ENCODE measurements around the gene RGS9BP. TPM values are rescaled to one million over a fixed set of nuclear protein-coding genes. Genes with fewer than 3 reads are reported as not detected.
"Not testable (repeated sequence)": the region's sequence is repeated elsewhere in the genome, so short reads cannot be mapped to it uniquely, and the experiment has no call there.

Gene RGS9BP
- total RNA-seq, 1 experiment from 2014 or later, result 0.18 TPM

DNA sequence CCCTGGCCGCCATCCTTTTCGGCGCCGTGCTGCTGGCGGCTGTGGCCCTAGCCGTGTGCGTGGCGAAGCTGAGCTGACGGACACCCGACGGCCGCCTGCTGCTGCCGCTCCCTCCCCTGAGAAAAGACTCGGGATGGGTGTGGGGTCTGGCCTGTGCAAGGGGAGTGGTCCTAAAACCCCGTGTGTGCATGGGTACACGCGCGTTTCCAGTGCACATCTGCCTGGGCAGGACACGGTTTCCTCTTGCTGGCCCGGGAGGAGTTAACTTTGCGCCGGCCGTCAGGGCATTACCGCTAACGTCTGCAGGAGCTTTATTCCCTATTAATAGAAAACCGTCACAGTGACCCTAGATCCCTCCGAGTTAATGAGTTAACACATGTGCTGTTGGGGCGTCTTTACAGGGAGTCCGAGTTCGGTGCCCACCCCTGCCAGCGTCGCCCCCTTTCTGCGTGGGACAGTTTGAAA, 1.3 kb downstream of the RGS9BP start:
- no peaks in the 10 kb centered on the region for H3K9me3 ChIP-seq (replicated peaks)
- H3K27me3 ChIP-seq, result no peaks in the 10 kb centered on the region
- peak in 1 of 2 experiments; percentile 41 for DNase-seq
- peaks cover 16% of the 10 kb centered on the region for H3K4me1 ChIP-seq
- no peaks in the 10 kb centered on the region for H3K36me3 ChIP-seq
- no peak overlapping the region for H3K27ac ChIP-seq
- peak overlapping the region; percentile 19 for H3K4me3 ChIP-seq

DNA sequence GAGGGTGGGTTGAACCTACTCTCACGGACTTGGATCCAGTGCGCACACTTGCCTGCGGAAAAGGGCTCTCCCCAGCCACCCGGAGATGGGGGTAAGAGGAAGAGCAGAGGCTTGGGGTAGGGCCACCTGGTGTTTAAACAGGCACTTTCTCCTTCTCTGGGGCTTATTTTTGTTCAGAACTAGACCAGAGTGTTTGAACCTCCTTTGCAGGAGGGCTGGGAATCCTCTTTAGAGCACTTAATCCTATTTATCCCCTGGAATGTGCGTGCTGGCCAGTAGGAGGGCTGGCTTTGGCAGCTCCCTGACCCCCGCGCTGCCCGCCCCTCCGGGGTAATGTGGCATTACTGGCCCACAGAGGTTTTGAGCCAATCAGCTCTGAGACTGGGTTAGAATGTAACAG, 2.0 kb downstream of the RGS9BP start:
- H3K36me3 ChIP-seq, result no peaks in the 10 kb centered on the region
- H3K27me3 ChIP-seq, result no peaks in the 10 kb centered on the region
- H3K27ac ChIP-seq, result no peak overlapping the region
- H3K4me3 ChIP-seq, result peak overlapping the region; percentile 19
- no peaks in the 10 kb centered on the region for H3K9me3 ChIP-seq (replicated peaks)
- H3K4me1 ChIP-seq, result peaks cover 16% of the 10 kb centered on the region
- peak; percentile 92 to 93 for DNase-seq

DNA sequence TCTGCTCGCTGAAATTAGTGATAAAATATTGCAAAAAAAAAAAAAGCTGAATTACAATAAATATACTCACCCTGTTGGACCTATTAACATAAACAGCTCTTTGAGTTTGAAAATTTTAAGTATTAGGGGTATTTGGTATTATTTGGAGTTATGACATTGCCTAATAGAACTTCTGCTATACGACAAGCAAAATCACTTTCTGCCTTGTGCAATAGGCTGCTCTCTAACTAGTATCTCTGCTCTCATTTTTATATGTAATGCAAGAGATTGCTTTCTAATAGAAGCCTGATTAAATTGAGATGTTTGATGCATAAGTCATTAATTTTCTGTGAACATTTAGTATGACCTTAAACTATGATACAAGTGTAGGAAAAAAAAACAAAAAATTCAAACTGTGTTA, 5.3 kb downstream of the RGS9BP start:
- DNase-seq, result no peak
- Histone ChIP-seq H3K36me3 (no peaks in the 10 kb centered on the region), H3K4me3 (no peak overlapping the region), H3K9me3 (replicated peaks) (no peaks in the 10 kb centered on the region), H3K27me3 (no peaks in the 10 kb centered on the region), H3K27ac (no peak overlapping the region), H3K4me1 (peaks cover 16% of the 10 kb centered on the region)

DNA sequence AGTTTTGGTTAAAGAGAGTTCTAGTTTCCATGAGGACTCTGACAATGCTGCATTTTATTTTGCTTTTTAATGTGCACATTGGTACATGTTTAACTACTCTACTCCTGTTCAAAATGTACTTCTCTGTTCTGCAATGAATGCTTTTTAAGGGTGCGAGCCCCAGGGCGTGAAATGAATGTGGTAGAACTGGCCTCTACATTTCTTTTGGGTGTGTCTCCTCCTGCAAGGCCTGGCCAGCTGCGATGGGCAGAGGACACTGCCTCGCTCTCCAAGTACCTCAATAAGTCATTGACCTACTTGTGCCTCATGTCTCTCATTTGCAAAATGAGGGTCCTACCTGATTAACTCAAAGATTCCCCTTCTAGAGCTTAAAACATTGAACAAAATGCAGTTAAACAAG, 6.7 kb downstream of the RGS9BP start:
- no peak overlapping the region for H3K4me3 ChIP-seq
- H3K4me1 ChIP-seq, result peaks cover 9% of the 10 kb centered on the region
- no peak for DNase-seq
- H3K9me3 ChIP-seq (replicated peaks), result no peaks in the 10 kb centered on the region
- H3K36me3 ChIP-seq, result no peaks in the 10 kb centered on the region
- no peaks in the 10 kb centered on the region for H3K27me3 ChIP-seq
- H3K27ac ChIP-seq, result no peak overlapping the region

DNA sequence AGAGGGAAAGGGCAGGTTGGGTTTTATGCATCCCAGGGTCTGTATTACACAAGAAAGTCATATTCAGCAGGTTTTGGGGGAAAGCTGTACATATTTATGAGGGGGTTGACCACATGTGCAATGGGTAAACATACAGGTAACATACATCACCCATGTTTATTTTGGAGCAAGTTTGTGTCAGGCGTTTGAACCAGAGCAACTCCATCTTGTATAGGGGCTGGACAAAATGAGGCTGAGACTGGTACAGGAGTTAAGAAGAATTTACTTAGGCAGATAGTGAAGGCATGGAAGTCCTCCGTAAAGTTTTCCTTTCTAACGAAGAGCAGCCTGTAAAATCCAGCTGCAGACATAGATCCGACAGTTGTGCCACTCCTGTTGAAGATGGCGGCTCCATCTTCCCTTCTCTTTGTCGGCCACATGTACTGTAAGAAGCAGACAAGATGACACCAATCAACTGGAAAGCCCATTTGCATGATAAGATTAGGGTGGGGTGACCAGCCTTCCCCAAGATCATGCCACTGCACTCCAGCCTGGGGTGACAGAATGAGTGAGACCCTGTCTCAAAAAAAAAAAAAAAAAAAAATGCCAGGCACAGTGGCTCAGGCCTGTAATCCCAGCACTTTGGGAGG, 11.3 kb downstream of the RGS9BP start:
- H3K4me3 ChIP-seq, result no peak overlapping the region
- H3K27ac ChIP-seq, result no peak overlapping the region
- peaks cover 3% of the 10 kb centered on the region for H3K4me1 ChIP-seq
- no peaks in the 10 kb centered on the region for H3K27me3 ChIP-seq
- no peaks in the 10 kb centered on the region for H3K9me3 ChIP-seq (replicated peaks)
- no peaks in the 10 kb centered on the region for H3K36me3 ChIP-seq
- DNase-seq, result no peak

DNA sequence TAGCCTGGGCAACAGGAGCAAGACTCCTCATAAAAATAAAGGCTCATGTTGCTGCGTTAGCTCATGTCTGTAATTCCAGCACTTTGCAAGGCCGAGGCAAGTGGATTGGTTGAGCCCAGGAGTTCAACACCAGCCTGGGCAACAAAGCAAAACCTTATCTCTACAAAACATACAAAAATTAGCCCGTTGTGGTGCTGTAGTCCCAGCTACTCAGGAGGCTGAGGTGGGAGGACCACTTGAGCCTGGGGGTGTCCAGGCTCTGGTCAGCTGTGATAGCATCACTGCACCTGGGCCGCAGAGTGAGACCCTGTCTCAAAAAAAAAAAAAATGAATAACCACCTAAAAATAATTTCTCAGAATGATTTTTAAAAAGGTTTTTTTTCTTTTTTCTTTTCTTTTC, 12.0 kb downstream of the RGS9BP start:
- no peak overlapping the region for H3K4me3 ChIP-seq

DNA sequence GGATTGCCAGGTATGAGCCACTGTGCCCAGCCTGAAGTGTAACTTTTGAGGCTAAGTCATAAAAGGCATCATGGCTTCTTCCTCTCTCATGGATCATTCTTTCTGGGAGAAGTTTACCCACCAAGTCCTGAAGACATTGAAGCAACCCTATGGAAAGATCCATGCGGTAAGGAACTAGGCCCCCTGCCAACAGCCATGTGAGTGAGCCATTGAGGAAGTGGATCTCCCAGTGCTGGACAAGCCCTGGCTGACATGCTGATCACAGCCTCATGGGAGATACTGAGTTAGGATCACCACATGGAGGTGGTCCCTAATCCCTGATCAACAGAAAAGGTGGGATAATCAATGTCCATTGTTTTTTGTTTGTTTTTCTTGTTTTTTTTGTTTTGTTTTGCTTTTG, 12.7 kb downstream of the RGS9BP start:
- Histone ChIP-seq H3K27me3 (no peaks in the 10 kb centered on the region), H3K4me3 (no peak overlapping the region), H3K9me3 (replicated peaks) (no peaks in the 10 kb centered on the region), H3K4me1 (peaks cover 3% of the 10 kb centered on the region), H3K27ac (no peak overlapping the region), H3K36me3 (no peaks in the 10 kb centered on the region)
- DNase-seq, result no peak

More for the DNA sequence above, 12.0 kb downstream of the RGS9BP start:
- Histone ChIP-seq H3K27ac (no peak overlapping the region), H3K4me1 (peaks cover 3% of the 10 kb centered on the region), H3K27me3 (no peaks in the 10 kb centered on the region), H3K36me3 (no peaks in the 10 kb centered on the region), H3K9me3 (replicated peaks) (no peaks in the 10 kb centered on the region)
- DNase-seq, result no peak

DNA sequence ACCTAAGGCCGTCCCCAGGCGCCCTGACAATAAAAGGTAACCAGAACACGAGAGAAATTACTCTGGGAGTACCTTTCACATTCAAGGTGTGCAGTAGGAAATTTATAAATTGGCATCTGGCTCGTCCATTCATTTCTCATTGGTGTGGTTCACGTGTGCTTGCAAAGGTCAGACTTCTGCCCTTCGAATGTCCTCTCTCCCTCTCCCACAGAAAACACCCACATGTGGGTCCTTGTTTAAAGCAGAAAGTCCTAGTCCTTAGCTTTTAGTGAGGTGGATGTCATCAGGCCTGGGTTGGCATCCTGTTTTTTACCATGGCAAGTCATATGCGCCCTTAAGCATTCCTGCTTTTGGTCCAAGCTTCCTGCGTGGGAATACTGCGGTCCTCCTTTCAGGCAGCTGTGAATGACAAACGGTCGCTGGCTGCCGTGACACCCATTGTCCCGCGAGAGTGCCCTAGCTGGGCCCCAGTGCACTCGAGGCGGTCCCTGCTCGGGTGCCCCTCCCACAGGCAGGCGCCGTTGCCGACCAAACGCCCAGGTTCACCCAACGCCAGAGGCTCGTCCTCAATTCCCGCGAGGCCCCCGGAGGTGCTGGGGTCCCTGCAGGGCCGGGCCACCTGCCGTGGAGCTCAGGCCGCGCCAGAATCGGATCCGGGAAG, 15.8 kb downstream of the RGS9BP start, which contains the start of gene NUDT19:
NUDT19 (plus strand) TSS at position 531 of the 661 bp plus-strand sequence. CDS start 140 bp downstream, outside the sequence.
- peak; percentile 91 to 92 for DNase-seq
- Histone ChIP-seq H3K27ac (peak within 1 kb of the TSS; percentile 60), H3K4me3 (peak within 1 kb of the TSS; percentile 68), H3K4me1 (peaks cover 3% of the 10 kb centered on the region), H3K36me3 (peaks cover 2% of the 10 kb centered on the region; the same call in 1 of the 2 replicates), H3K27me3 (no peaks in the 10 kb centered on the region), H3K9me3 (replicated peaks) (no peaks in the 10 kb centered on the region)

DNA sequence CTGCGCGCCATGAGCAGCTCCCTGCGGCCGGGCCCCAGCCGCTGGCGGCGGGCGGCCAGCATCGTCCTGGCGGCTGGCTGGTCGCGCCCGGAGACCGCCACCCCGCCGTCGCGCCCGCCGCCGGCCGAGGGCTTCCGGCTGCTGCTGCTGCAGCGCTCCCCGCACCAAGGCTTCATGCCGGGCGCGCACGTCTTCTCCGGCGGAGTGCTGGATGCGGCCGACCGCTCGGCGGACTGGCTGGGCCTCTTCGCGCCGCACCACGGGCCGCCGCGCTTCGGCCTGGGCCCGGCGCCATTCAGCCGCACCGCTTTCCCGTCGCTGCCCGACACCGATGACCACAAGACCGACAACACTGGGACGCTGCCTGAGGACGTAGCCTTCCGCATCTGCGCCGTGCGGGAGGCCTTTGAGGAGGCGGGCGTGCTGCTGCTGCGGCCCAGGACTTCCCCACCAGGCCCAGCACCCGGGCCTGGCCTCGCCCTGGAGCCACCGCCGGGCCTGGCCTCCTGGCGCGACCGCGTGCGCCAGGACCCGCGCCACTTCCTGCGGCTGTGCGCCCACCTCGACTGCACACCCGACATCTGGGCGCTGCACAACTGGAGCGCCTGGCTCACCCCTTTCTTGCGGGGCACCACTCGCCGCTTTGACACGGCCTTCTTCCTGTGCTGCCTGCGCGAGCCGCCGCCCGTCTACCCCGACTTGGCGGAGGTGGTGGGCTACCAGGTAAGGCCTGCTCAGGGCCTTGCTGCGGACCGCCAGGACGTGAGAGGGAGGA, 16.5 kb downstream of the RGS9BP start:
- Histone ChIP-seq H3K27ac (peak overlapping the region; percentile 60), H3K4me3 (peak overlapping the region; percentile 68), H3K27me3 (no peaks in the 10 kb centered on the region), H3K4me1 (peaks cover 3% of the 10 kb centered on the region), H3K9me3 (replicated peaks) (no peaks in the 10 kb centered on the region), H3K36me3 (peaks cover 7% of the 10 kb centered on the region; the same call in 1 of the 2 replicates)
- DNase-seq, result peak; percentile 65 to 67

DNA sequence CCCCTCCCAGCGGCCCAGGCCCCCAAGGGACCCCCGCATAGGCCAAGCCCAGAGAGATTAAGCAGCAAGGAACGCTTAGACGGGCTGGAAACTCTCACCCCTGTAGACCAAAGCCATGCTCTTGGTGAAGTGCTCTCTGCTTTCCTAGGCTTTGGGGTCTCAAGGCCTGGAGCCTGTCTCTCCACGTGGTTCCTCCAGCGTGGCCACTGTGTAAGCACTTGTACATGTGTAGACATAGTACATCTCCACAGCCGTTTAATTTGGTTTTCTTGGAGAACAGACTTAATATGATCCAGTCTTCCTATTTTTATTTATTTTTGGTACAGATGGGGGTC, 17.0 kb downstream of the RGS9BP start:
- peak overlapping the region; percentile 68 for H3K4me3 ChIP-seq
- no peaks in the 10 kb centered on the region for H3K9me3 ChIP-seq (replicated peaks)
- DNase-seq, result peak in 1 of 2 experiments; percentile 37
- H3K36me3 ChIP-seq, result peaks cover 11% of the 10 kb centered on the region; the same call in 1 of the 2 replicates
- no peaks in the 10 kb centered on the region for H3K27me3 ChIP-seq
- peaks cover 3% of the 10 kb centered on the region for H3K4me1 ChIP-seq
- peak overlapping the region; percentile 60 for H3K27ac ChIP-seq

DNA sequence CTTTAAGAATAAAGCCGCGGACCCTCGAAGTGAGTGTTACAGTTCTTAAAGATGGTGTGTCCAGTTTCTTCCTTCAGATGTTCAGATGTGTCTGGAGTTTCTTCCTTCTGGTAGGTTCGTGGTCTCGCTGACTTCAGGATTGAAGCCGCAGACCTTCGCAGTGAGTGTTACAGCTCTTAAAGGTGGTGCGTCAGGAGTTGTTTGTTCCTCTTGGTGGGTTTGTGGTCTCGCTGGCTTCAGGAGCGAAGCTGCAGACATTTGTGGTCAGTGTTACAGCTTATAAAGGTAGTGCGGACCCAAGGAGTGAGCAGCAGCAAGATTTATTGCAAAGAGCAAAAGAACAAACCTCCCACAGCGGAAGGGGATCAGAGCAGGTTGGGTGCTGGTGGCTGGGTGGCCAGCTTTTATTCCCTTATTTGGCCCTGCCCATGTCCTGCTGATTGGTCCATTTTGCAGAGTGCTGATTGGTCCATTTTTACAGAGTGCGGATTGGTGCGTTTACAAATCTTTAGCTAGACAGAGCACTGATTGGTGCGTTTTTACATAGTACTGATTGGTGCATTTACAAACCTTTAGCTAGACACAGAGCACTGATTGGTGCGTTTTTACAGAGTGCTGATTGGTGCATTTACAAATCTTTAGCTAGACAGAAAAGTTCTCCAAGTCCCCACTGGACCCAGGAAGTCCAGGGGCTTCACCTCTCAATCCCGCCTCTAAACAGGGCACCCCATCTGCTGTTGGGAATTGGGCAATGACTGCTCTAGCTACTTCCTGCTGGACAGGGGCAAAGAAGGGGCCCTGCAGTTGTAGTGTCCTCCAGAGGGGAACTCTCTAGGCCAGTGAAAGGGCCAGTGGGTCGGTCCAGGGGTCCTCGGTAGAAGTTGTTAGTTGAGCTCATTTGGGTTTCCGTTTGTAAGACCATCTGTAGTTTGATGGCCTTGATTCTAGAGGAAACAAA, 17.8 kb downstream of the RGS9BP start:
- not testable (repeated sequence) for H3K27ac ChIP-seq; H3K27me3 ChIP-seq; H3K9me3 ChIP-seq (replicated peaks); H3K4me1 ChIP-seq
- peak; percentile 30 to 38 for DNase-seq
- peaks cover 15% of the 10 kb centered on the region for H3K36me3 ChIP-seq
- peak overlapping the region; percentile 68 for H3K4me3 ChIP-seq

DNA sequence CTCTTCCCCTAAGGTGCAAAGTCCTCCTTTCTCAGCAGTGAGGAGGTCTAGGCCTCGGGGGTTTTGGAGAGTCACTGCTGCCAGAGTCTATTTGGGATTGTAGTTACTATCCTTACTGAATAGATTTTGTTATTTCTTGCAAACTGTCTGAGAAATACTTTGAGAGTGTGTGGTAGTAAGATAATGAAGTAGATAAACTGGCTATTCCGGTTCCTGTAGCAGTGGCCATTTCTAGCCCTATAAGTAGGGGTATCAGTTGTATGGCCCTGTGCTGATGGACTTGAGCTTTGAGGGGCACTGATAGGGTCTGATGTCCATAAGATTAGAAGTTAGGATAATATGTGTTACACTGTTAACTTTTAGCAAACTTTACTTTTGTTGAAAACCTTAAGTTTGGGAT, 18.7 kb downstream of the RGS9BP start:
- not testable (repeated sequence) for H3K9me3 ChIP-seq (replicated peaks)

DNA sequence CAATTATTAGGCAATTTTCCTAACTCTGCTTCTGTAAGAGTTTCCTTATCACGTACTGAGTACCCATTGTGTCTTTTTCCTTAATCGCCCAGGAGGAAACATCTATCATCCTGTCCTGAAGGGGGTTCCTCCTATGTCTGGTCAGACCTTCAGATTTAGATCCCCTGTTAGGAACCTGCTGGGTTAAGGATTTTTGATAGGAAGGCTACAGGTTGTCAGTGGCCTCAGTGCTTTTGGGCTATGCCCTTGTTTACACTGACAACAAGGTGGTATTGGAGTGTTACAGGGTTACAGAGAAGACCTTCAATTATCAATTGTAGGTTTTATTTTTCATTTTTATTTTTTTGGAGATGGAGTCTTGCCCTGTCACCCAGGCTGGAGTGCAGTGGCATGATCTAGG, 19.2 kb downstream of the RGS9BP start:
- H3K36me3 ChIP-seq, result peaks cover 25% of the 10 kb centered on the region
- H3K27ac ChIP-seq; H3K4me1 ChIP-seq; DNase-seq; H3K4me3 ChIP-seq; H3K9me3 ChIP-seq (replicated peaks); H3K27me3 ChIP-seq: not testable (repeated sequence)

More for the DNA sequence above, 18.7 kb downstream of the RGS9BP start:
- not testable (repeated sequence) for DNase-seq, H3K4me1 ChIP-seq, H3K4me3 ChIP-seq, H3K27ac ChIP-seq, H3K27me3 ChIP-seq
- H3K36me3 ChIP-seq, result peaks cover 22% of the 10 kb centered on the region

DNA sequence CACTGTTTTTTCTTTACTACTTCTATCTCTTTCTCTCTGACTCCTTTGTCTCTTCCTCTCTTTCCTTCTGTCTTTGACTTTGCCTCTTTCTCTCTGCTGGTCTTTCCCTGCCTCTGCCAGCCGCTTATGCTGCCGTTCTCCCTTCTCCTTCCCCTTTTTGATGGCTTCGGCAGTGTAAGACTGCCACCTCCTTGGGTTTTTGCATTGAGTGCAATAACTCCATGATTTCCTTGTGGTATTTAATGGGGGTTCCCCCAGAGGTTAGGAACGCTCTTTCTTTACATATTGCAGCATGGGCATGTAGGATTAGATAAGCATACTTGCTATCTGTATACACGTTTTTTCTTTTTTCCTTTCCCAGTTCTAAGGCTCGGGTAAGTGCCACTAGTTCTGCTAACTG, 19.9 kb downstream of the RGS9BP start:
- H3K36me3 ChIP-seq, result peaks cover 32% of the 10 kb centered on the region
- not testable (repeated sequence) for DNase-seq; H3K27ac ChIP-seq; H3K9me3 ChIP-seq (replicated peaks); H3K4me1 ChIP-seq; H3K4me3 ChIP-seq; H3K27me3 ChIP-seq
